Muscle layer of colon (tissue), 2 donors: Measurements from ENCODE around the gene RRP9.
"Not testable (repeated sequence)": the region's sequence is repeated elsewhere in the genome, so short reads cannot be mapped to it uniquely, and the experiment has no call there.

ENCODE experiments used
- H3K27ac ChIP-seq: one replicate; pipeline ENCODE4 v1.7.0; 2013; ENCODE audit warnings: low read depth, mild to moderate bottlenecking, low read length, moderate library complexity
- H3K27me3 ChIP-seq, 2 donors: one replicate each; pipeline ENCODE4 v1.7.0; 2013; ENCODE audit warnings: low read length in 2 of 2, mild to moderate bottlenecking in 2 of 2; ENCODE audit not compliant: insufficient read depth in 2 of 2, control insufficient read depth in 1 of 2
- H3K36me3 ChIP-seq: one replicate; pipeline ENCODE4 v1.7.0; 2013; ENCODE audit warnings: mild to moderate bottlenecking, low read length; ENCODE audit not compliant: insufficient read depth
- H3K4me1 ChIP-seq: one replicate; pipeline ENCODE4 v1.7.0; 2013; ENCODE audit warnings: mild to moderate bottlenecking, low read length; ENCODE audit not compliant: insufficient read depth
- H3K4me3 ChIP-seq, 2 donors: one replicate each; pipeline ENCODE4 v1.7.0; 2013; ENCODE audit warnings: low read length in 2 of 2, low read depth in 1 of 2, mild to moderate bottlenecking in 1 of 2, moderate library complexity in 1 of 2
- H3K9ac ChIP-seq: one replicate; pipeline ENCODE4 v1.7.0; 2013; ENCODE audit warnings: low read length
- H3K9me3 ChIP-seq: one replicate; pipeline ENCODE4 v1.7.0; 2013; ENCODE audit warnings: mild to moderate bottlenecking, low read length
- donor health status: abdominal sarcoma.
- donor health status: Adenocarcinoma of cecum.

Gene RRP9

GRCh38 chr3:51900043-51900442 is 41.7 kb downstream of the RRP9 start:
- H3K4me3 ChIP-seq, H3K9ac ChIP-seq, H3K27me3 ChIP-seq, H3K4me1 ChIP-seq, H3K9me3 ChIP-seq, H3K36me3 ChIP-seq, H3K27ac ChIP-seq: not testable (repeated sequence)

GRCh38 chr3:51897391-51897790 is 44.3 kb downstream of the RRP9 start:
- no peak overlapping the region for H3K27ac ChIP-seq
- no peaks in the 10 kb centered on the region for H3K36me3 ChIP-seq
- H3K4me3 ChIP-seq, result no peak overlapping the region
- H3K9ac ChIP-seq, result no peak overlapping the region
- H3K9me3 ChIP-seq, result no peaks in the 10 kb centered on the region
- no peaks in the 10 kb centered on the region for H3K27me3 ChIP-seq
- H3K4me1 ChIP-seq, result no peaks in the 10 kb centered on the region

- no peaks in the 10 kb centered on the region for H3K4me1 ChIP-seq
- no peaks in the 10 kb centered on the region for H3K9me3 ChIP-seq
- H3K4me3 ChIP-seq, result no peak overlapping the region
- no peaks in the 10 kb centered on the region for H3K36me3 ChIP-seq
- no peaks in the 10 kb centered on the region for H3K27me3 ChIP-seq
- no peak overlapping the region for H3K27ac ChIP-seq
- H3K9ac ChIP-seq, result no peak overlapping the region
Measured at GRCh38 chr3:51896607-51897305, 44.9 kb downstream of the RRP9 start.

DNA sequence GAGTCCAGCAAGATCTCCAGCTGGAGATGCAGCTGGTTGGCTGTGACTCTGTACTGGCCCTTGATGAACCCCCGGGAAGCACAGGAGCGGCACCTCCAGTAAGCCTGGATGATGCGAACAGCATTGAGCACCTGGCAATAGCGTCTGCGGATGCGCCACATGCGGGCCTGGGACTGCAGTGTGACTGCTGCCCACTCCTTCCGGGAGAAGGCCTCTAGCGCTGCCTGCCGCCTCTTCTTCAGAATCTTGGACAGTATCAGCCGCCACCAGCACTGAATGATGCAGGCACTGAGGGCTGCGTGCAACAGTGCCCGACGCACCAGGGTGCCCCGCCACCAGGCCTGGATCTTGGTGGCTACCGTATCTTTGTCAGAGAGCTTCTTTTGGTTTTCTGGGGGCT is 46.8 kb downstream of the RRP9 start:
- H3K36me3 ChIP-seq, result no peaks in the 10 kb centered on the region
- no peaks in the 10 kb centered on the region for H3K4me1 ChIP-seq
- H3K4me3 ChIP-seq, result no peak overlapping the region
- no peak overlapping the region for H3K9ac ChIP-seq
- no peaks in the 10 kb centered on the region for H3K27me3 ChIP-seq
- H3K9me3 ChIP-seq, result no peaks in the 10 kb centered on the region
- no peak overlapping the region for H3K27ac ChIP-seq

GRCh38 chr3:51894391-51894790 is 47.3 kb downstream of the RRP9 start:
- Histone ChIP-seq H3K9ac (no peak overlapping the region), H3K27me3 (no peaks in the 10 kb centered on the region), H3K36me3 (no peaks in the 10 kb centered on the region), H3K9me3 (no peaks in the 10 kb centered on the region), H3K4me1 (no peaks in the 10 kb centered on the region), H3K4me3 (no peak overlapping the region), H3K27ac (no peak overlapping the region)

DNA sequence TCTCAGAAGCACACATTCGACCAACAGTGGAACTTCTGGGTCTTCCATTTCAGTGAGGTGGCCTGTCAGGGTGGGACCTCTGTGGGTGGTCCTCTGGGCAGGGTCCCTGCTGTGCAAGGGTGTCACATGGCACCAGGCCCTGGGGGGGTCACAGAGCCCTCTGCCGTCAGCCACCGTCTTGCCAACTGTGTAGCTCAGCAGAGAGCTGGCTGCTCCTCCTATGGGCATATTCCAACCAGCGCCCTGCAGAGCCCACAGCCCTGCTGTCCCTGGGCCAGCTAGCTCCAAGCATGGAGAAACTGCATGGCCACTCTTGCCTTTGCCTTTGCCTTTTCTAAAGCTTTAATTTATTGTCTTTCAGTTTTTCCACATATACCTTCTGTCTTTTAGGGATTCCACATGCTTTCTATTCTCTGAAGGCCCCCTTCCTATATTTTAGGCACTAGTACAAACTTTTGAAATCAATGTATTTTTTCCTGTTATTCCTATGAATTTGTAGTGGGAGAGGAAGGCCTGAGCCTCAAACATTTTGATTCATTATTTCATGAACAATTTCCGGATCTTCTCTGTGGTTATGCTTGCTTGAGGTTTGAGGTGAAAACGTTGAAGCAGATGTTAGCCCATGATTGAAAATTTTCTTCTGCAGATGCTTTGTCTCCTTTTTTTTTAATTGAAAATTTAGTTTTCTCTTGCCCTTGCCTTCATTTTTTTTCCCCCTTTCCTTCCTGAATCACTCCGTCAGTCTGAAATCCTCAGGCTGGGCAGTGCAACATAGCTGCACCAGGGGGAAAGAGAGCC is 50.3 kb downstream of the RRP9 start:
- Histone ChIP-seq H3K9me3 (no peaks in the 10 kb centered on the region), H3K4me3 (no peak overlapping the region), H3K27me3 (no peaks in the 10 kb centered on the region), H3K9ac (no peak overlapping the region), H3K4me1 (no peaks in the 10 kb centered on the region), H3K27ac (no peak overlapping the region), H3K36me3 (no peaks in the 10 kb centered on the region)

DNA sequence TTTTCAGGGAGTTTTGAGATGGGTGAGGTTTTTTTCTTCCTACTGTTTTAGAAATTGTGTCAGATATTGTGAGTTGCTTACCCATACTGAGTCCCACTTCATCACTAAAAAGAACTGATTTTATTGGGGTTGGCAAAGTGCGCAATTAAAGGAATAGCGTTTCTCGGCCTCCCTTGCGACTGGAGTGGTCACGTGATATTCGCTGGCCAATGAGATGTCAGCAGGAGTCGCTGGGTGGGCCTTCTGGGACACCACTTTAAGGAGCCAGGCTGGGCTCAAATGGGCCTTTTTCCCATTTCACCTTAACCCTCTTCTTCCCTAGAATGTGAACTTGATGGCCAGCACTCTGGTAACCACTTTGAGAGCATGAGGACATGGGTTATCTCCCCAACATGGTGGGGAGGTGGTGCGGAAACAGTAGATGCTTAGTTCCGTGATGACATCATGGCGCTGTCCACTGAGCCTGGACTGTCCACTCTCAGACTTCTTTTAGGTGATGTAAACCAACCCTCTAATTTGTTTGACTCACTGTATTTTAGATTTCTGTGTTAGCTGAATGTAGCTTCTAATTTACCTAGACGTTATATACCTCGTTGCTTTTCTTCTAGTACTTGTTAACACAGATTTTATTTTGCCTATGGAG is 53.1 kb downstream of the RRP9 start:
- Histone ChIP-seq H3K4me3 (no peak overlapping the region), H3K4me1 (no peaks in the 10 kb centered on the region), H3K27me3 (no peaks in the 10 kb centered on the region), H3K36me3 (no peaks in the 10 kb centered on the region), H3K27ac (no peak overlapping the region), H3K9ac (no peak overlapping the region), H3K9me3 (no peaks in the 10 kb centered on the region)

DNA sequence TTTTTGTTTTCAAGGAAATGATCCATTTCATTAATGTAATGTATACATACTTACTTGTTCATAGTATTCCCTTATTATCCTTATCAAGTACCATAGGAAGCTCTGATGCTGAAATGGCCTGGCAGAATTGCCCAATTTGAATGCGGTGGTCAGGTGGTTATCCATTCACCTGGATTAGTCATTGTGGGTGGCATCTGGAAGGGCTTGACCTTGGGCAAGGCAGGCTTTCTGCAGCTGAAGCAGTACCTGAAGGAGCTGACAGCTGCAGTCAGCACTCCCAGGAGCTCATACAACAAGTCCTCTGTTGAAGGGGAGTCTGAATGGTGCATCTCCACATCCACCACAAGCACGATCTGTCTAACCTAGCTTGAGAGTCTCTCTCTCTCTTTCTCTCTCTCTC is 54.1 kb downstream of the RRP9 start:
- H3K36me3 ChIP-seq, result no peaks in the 10 kb centered on the region
- no peaks in the 10 kb centered on the region for H3K27me3 ChIP-seq
- no peak overlapping the region for H3K4me3 ChIP-seq
- H3K9me3 ChIP-seq, result no peaks in the 10 kb centered on the region
- H3K27ac ChIP-seq, result no peak overlapping the region
- no peaks in the 10 kb centered on the region for H3K4me1 ChIP-seq
- no peak overlapping the region for H3K9ac ChIP-seq

- no peaks in the 10 kb centered on the region for H3K4me1 ChIP-seq
- H3K36me3 ChIP-seq, result no peaks in the 10 kb centered on the region
- no peaks in the 10 kb centered on the region for H3K27me3 ChIP-seq
- no peaks in the 10 kb centered on the region for H3K9me3 ChIP-seq
- H3K9ac ChIP-seq, result no peak overlapping the region
- no peak overlapping the region for H3K4me3 ChIP-seq
- no peak overlapping the region for H3K27ac ChIP-seq
Measured at GRCh38 chr3:51886447-51886846, 55.3 kb downstream of the RRP9 start.
